ENCODE measurements around the gene PIEZO1.

Gene PIEZO1

DNA sequence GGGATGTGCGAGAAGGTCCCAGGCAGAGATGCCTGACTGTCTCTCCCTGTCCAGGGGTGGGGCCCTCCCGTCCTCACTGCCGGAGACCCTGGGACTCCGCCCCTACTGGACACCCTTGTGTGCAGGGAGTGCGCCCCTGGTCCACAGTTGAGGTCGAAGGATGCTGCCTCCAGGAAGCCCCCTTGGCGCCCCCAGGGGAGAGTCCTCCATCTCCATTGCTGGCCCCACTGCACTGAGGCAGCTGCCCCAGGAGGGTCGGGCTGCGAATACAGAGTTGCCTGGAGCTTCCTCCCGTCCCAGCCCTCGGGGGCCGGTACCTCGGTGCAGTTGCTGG lies 52.1 kb downstream of the PIEZO1 start:
- peaks cover 9% of the 10 kb centered on the region for H3K4me1 ChIP-seq (ENCODE audit: control insufficient read depth, low read length)
- TF ChIP-seq EZH2phosphoT487 (IDR thresholded peaks at IDR 0.05; ENCODE audit: borderline replicate concordance, low read length), result no peak
- TF ChIP-seq, protein P1, sequence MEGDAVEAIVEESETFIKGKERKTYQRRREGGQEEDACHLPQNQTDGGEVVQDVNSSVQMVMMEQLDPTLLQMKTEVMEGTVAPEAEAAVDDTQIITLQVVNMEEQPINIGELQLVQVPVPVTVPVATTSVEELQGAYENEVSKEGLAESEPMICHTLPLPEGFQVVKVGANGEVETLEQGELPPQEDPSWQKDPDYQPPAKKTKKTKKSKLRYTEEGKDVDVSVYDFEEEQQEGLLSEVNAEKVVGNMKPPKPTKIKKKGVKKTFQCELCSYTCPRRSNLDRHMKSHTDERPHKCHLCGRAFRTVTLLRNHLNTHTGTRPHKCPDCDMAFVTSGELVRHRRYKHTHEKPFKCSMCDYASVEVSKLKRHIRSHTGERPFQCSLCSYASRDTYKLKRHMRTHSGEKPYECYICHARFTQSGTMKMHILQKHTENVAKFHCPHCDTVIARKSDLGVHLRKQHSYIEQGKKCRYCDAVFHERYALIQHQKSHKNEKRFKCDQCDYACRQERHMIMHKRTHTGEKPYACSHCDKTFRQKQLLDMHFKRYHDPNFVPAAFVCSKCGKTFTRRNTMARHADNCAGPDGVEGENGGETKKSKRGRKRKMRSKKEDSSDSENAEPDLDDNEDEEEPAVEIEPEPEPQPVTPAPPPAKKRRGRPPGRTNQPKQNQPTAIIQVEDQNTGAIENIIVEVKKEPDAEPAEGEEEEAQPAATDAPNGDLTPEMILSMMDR (IDR thresholded peaks at IDR 0.05; ENCODE audit: low read depth, low read length, poor library complexity, severe bottlenecking), result no peak
- peaks cover 5% of the 10 kb centered on the region; the same call in 1 of the 2 replicates for H4K20me1 ChIP-seq (ENCODE audit: control insufficient read depth, insufficient read depth, low read depth, low read length)
- H3K4me3 ChIP-seq (ENCODE audit: low read length), result no peak overlapping the region
- H3K79me2 ChIP-seq (ENCODE audit: control insufficient read depth, low read length), result 0 out of 2 replicates have a peak, but pooled peaks cover 4% of the 10 kb centered on the region
- no peak overlapping the region for H3K4me2 ChIP-seq (ENCODE audit: low read length)
- H3K9me3 ChIP-seq (ENCODE audit: control insufficient read depth, insufficient read depth, low read length), result no peaks in the 10 kb centered on the region
- H3K9me2 ChIP-seq (replicated peaks; ENCODE audit: control insufficient read depth, low read length), result no peaks in the 10 kb centered on the region
- H3K27me3 ChIP-seq (ENCODE audit: control insufficient read depth, low read length), result no peaks in the 10 kb centered on the region
- no peaks in the 10 kb centered on the region for H3F3A ChIP-seq (ENCODE audit: control insufficient read depth, insufficient read depth)
- no peak overlapping the region for H3K27ac ChIP-seq (ENCODE audit: low read depth, low read length)
- H3K36me3 ChIP-seq (ENCODE audit: control insufficient read depth, low read length), result peaks cover 69% of the 10 kb centered on the region

DNA sequence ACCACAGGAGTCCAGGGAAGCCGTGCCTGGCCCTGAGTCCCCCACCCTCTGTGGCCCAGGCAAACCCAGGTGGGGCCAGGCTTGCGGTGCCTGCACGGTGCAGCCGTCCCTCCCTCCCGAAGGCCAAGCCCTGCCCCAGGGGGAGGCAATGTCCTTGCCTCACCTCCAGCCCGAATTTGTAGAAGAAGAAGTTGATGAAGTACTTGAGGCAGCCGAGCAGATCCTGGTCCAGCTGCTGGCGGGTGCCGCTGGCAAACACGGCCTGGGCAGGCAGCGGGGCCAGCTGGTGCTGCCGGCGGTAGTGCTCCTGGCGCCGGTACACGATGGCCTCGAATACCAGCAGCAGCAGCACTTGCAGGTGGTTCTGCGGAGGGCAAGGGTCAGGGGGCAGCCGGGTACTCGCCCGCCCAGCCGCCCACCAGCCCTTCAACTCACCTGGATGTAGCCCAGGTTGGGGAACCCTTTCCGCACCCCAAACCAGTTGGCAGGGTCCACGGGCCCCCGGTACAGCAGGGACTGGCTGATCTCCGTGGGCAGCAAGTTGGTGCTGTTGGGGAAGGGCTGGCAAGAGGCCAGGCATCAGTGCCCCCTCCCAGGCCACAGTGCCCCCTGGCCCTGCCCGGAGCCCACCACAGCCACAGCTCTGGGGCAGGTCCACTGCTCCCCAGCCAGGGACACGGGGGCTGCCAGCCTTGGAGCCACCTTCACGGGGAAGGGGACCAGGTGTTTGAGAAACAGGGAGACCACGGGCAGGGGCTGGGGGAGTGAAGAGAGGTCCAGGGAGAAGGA lies 52.7 kb downstream of the PIEZO1 start:
- H3K9me2 ChIP-seq (replicated peaks; ENCODE audit: control insufficient read depth, low read length), result no peaks in the 10 kb centered on the region
- peaks cover 3% of the 10 kb centered on the region; the same call in 1 of the 2 replicates for H3K4me1 ChIP-seq (ENCODE audit: control insufficient read depth, low read length)
- H3K27ac ChIP-seq (ENCODE audit: low read depth, low read length), result no peak overlapping the region
- TF ChIP-seq EZH2phosphoT487 (IDR thresholded peaks at IDR 0.05; ENCODE audit: borderline replicate concordance, low read length), result no peak
- TF ChIP-seq, protein P1 (IDR thresholded peaks at IDR 0.05; ENCODE audit: low read depth, low read length, poor library complexity, severe bottlenecking), result no peak
- peaks cover 5% of the 10 kb centered on the region; the same call in 1 of the 2 replicates for H4K20me1 ChIP-seq (ENCODE audit: control insufficient read depth, insufficient read depth, low read depth, low read length)
- H3K79me2 ChIP-seq (ENCODE audit: control insufficient read depth, low read length), result 0 out of 2 replicates have a peak, but pooled peaks cover 4% of the 10 kb centered on the region
- H3K4me2 ChIP-seq (ENCODE audit: low read length), result no peak overlapping the region
- H3K9me3 ChIP-seq (ENCODE audit: control insufficient read depth, insufficient read depth, low read length), result no peaks in the 10 kb centered on the region
- no peak overlapping the region for H3K4me3 ChIP-seq (ENCODE audit: low read length)
- H3K36me3 ChIP-seq (ENCODE audit: control insufficient read depth, low read length), result peaks cover 70% of the 10 kb centered on the region
- H3F3A ChIP-seq (ENCODE audit: control insufficient read depth, insufficient read depth), result no peaks in the 10 kb centered on the region
- H3K27me3 ChIP-seq (ENCODE audit: control insufficient read depth, low read length), result no peaks in the 10 kb centered on the region

DNA sequence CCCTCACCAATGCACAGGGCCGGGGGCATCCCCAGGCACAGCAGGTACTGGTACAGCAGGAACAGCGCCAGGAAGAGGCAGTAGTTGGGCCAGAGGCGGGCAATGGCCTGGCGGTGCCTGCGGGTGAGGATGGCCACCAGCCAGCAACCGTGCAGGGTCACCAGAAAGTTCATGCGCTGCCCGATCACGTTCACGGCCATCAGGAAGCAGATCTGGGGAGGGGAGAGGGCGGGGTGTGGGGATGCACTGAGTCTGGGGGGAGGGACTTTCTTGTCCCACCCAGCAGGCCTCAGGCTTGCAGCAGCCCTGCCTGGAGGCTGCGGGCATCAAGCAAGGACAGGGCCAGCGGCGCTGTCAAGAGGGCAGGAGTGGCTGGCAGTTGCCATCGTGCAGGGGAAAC lies 53.3 kb downstream of the PIEZO1 start:
- H3K27ac ChIP-seq (ENCODE audit: low read depth, low read length), result no peak overlapping the region
- peaks cover 71% of the 10 kb centered on the region for H3K36me3 ChIP-seq (ENCODE audit: control insufficient read depth, low read length)
- H3K27me3 ChIP-seq (ENCODE audit: control insufficient read depth, low read length), result no peaks in the 10 kb centered on the region
- no peaks in the 10 kb centered on the region for H3K79me2 ChIP-seq (ENCODE audit: control insufficient read depth, low read length)
- H3K9me2 ChIP-seq (replicated peaks; ENCODE audit: control insufficient read depth, low read length), result no peaks in the 10 kb centered on the region
- peaks cover under 1% of the 10 kb centered on the region; the same call in 1 of the 2 replicates for H4K20me1 ChIP-seq (ENCODE audit: control insufficient read depth, insufficient read depth, low read depth, low read length)
- H3K4me2 ChIP-seq (ENCODE audit: low read length), result no peak overlapping the region
- no peaks in the 10 kb centered on the region for H3F3A ChIP-seq (ENCODE audit: control insufficient read depth, insufficient read depth)
- no peaks in the 10 kb centered on the region for H3K9me3 ChIP-seq (ENCODE audit: control insufficient read depth, insufficient read depth, low read length)
- H3K4me3 ChIP-seq (ENCODE audit: low read length), result no peak overlapping the region
- TF ChIP-seq EZH2phosphoT487 (IDR thresholded peaks at IDR 0.05; ENCODE audit: borderline replicate concordance, low read length), result no peak
- TF ChIP-seq, protein P1 (IDR thresholded peaks at IDR 0.05; ENCODE audit: low read depth, low read length, poor library complexity, severe bottlenecking), result no peak
- no peaks in the 10 kb centered on the region for H3K4me1 ChIP-seq (ENCODE audit: control insufficient read depth, low read length)

Data from DOHH2 (cell line).